GM03348 (cell line): Measurements from ENCODE around the gene CCR7.

Source experiments
- DNase-seq: peaks from one replicate; pipeline ENCODE4 v3.0.0; 2012; ENCODE audit warnings: low spot score

CCR7 gene

DNA sequence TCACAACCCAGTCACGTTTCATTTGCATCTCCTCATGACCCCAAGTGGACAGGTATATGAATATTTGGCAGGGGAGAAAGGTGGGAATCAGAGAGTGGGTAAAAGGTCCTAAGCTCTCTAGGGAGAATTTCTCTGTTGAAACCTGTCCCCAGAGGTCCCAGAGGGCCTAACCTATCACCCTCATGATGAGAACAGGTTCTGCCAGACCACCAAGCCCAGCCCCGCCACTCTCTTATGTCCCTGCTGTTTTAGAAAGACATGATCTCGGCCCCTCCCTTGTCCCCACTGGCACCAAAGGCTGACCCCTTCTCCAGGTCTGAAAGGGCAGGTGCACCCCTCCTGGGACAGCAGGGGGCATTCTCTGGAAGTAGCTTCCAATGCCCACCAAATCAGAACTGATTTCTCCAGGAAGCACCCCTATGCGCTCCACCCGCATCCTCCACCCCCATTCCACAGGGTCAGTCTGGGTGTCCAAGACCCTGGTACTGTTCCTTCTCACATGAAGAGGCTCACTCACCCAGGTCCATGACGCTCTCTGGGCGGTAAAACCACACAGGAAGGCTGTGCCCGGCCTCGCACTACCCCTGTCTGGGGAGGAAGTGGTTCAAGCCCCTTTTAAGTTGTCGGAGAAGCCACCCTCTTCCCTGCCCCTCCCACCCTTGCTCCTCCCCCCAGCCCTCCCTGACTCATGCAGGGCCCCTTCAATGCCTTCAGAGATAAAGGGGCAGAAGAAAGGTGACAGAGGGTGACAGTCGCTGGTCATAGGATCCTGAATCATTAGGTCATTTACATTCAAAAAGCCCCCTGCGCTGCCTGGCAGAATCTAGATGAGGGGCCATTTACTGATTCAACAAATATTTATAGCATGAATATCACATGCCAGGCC, at the start of gene CCR7:
Gene CCR7, minus strand, starts transcription at position 590 of the 886 bp plus-strand sequence. Its CDS starts 63 bp downstream, at position 527.
- no peak for DNase-seq

- DNase-seq = no peak
Observed at GRCh38 chr17:40614431-40615067, 49.3 kb upstream of the CCR7 start.

DNA sequence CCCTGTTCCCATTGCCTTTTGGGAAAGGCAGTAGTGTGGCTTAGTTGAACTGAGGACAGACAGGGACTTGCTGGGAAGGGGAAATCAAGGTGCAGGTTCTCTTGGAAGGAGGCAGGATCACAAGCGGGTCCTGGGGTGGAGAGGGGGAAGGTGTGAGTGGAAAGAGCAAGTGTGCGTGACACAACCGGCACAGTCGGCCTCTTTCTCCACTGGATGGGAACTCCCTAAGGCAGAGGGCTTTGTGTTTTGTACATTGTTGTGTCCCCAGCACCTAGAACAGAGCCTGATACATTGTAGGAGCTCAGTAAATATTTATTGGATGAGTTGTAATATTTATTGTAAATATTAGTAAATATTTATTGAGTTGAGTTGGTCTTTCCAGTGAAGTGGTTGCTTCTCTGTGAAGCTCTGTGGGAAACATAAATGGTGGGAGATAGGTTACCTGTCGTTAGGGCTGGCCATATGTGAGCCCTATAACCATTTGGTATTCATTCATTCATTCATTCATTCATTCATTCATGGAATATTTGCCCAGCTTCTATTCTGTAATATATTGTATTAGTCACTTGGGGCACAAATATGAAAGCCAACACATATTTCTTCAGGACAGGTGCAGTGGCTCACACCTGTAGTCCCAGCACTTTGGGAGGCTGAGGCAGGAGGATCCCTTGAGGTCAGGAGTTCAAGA, 48.3 kb upstream of the CCR7 start:
- DNase-seq = no peak

DNA sequence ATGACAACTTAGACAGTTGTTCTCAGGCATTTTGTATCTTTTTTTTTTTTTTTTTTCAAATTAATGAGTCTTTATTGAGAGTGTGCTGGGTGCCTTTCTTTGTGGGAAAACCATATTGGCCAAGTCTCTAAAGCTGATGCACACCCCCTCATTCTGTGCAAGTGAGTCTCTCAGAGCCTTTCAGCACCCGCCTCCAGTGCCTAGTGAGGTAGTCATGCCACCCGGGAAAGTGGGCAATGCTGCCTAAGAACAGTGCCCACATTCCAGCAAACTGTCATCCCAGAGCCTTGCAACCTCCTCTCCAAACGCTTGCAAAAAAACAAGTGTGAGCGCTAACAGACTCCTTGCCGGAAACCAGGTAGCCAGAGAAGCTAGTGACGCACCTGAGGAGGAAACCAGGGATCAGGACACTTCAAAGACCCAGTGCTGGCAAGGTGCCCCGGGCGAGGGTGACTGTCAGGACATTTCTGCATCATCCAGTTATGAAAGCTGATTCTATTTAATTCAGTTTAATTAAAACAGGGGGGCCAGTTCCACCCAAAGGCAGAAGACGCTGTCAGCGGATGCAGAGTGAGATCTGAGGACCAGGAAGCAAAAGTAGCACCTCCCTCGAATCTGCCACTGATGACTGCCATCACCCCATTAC, 47.5 kb upstream of the CCR7 start:
- no peak for DNase-seq

- no peak for DNase-seq
Observed at GRCh38 chr17:40611840-40612474, 46.7 kb upstream of the CCR7 start.

DNA sequence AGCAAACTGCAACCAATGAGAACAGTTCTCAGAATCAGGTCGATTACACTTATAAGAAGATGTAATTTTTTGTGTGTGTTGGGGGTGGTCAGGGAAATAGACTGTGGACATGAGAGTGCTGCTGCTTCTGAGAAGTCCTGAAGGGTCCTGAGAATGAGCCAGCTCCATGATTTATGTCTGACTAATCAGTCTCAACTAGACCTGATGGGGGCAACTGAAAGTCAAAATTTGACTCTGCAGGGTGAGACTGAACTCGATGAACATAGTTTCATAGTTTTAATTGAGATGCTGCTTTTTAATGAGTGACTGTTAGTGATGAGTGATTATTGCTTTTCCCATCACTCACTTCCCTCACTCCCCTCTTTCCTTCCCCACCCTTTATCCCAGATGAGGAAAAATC, 45.1 kb upstream of the CCR7 start:
- no peak for DNase-seq

DNA sequence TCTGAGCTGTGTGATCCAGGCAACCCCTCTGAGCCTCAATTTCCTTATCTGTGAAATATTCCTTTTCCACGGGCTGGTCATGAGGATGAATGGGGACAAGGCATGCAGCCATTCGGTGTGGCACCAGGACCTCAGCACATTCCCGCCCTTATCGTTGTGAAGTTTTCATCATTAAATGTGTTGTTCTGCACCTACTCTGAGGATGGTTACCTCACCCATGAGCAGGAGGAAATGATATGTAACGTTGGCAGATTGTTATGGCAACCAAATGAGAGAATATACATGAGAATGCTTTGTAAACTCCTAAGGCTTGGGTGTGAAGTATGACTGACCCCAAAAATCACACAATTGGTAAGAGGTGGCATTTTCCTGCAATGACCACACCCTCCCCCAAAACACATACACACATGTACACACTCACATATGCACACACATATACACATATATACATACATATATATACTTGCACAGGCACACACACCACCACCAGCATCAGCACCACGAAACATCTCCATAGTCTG, 42.8 kb upstream of the CCR7 start:
- DNase-seq = no peak

DNA sequence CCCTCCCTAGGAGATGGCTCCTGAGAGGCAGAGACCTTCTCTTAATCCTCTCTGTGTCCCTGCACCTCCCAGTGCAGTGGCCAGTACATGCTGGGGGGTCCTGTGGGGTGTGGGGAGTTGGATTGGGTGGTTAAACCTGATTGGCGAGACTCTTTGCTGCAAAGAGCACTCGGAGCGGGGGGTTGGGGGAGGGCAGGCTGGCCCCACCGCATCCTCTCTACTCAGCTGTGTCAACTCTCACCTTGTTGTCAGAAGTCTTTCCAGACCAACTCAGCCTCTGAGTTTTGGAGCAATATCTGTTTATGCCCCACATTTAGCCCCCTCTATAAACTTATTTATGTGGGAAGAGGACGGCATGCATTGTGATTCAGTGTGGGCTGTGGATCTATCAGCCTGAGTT, 42.4 kb upstream of the CCR7 start:
- no peak for DNase-seq

GRCh38 chr17:40606548-40607353, 41.5 kb upstream of the CCR7 start:
- no peak for DNase-seq

DNA sequence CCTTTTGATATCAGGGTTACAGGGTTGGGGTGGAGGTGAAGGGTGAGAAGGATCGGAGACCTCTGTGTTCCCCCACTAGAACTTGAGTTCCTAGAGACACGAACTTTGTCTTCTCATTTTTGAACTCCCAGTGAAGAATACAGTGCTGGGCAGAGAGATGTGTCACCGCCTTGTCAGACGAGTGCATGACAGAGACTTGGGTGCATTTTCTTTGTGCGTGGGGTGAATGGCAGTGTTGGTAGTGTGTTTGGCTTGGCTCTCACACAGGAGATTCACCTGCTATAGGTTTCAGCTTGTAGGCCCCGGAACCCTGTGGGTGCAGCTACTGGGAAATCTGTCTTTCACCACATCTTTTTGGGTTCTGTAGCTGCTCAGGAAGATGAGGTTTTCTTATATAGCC, 40.0 kb upstream of the CCR7 start:
- DNase-seq = no peak

DNA sequence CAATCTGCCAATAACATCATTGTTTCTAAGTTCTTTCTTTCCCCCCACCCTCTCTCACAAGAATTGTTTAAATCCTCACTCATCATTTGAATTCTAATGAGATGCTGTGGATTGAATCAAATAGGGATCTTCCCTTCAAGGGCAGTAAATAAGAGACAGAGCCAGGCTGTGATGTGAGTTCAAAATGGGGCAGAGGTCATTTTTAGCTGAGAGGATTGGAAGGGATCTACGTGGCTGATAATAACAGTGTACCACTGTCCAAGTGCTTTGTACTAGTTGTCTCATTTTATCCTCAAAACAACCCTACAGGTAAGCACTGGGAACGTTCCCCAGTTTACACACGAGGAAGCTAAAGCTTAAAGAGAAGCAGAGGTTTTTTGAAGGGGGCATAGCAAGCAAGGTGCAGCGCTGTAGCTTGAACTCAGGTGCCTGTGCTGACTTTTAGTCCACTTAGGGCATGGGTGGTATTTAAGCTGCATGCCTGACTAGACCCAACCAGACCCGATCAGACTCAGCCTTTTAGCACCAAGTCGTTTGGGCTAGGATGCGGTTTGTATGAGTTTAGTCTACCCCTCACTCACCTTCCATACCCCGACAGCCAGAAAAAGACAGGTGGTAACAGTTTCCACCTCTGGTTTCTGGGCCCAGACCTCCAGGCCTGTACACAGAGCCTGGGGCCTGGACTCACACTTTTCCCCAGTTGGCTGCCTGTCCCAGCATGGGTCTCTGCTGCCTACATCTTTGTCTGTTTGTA, 39.2 kb upstream of the CCR7 start:
- DNase-seq = no peak

- DNase-seq = no peak
Observed at GRCh38 chr17:40602445-40603443, 37.5 kb upstream of the CCR7 start.

DNA sequence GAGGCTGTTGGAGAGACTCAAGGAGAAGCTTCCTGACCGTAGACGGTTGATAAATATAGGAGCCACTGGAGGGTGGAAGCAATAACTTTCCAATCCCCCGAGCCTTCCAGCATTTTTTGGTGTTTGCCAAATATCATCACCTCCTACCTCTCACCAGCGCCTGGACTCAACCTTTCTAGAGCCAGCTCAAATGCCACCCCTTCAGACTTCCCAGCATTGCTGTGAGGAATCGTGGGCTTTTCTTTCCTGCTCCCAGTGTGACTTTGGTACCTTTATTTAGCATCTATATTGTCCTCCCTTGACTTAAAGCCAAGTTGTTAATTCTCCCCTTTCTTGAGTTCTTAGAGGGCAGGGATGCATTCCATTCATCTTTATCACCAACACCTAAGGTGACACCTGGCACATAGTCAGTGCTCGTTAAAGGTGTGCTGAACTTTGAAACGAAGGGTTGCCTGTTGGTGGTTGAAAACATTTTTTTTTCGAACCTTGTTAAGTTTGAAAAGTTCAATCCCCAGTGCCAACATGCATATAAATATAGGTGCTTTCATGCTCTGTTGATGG, 35.3 kb upstream of the CCR7 start:
- DNase-seq = no peak

DNA sequence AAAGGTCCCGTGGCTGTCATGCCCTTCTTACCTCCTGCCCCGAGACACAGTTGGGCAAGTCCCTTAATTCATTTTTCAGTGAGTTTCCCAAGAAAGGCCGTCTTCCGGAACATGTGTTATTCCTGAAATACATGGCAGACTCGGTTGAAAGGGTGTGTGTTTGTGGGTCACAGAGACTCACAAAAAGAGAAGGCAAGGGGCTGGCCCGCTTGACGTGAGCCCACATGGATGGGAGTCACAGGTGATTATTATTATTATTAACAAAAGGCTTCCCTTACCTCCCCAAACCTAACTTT, 34.1 kb upstream of the CCR7 start:
- no peak for DNase-seq

DNA sequence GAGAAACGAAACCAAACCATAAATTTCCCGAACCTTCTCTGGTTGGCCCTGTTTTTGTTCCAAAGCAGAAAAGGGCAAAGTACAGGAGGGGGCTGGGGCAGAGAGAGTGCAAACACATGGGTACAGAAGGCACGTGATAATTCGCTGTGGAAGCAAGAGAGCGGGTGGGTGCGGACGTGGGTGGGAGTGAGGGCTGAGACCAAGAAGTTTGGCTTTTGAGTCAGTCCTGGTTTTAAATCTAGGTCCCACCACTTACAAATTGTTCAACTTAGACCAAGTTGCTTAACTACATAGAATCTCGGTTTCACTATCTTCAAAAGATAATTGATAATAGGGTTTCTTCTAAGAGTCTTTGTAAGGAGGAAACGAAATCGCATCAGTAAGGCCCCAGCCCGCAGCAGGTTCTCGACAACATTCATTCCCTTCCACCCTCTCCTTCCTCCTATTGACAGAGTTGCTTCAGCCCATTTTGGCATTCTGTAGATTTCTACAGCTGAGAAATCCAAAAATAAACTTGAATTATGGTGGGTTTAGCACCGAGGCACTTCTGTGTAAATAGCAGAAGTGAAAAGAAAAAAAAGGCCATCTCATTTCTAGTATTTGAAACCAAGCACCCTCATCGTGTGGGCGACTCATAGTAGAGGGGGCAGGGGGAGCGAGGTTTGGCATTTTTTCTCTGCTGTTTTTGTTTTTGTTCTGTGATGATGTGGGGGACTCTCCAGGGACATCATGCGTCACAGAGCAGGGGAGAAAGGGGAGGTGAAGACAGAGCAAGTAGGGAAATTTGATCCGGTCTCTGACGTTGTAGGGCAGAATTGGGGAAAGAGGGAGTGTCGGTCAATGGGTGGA, 33.6 kb upstream of the CCR7 start:
- no peak for DNase-seq

- no peak for DNase-seq
Observed at GRCh38 chr17:40598301-40598618, 33.0 kb upstream of the CCR7 start.

- DNase-seq = no peak
Observed at GRCh38 chr17:40597556-40598300, 32.5 kb upstream of the CCR7 start.
